RWPE1 (cell line): ENCODE data around the gene BAZ1A.
A peak's percentile ranks its signal among the peaks of the same experiment; 100 is the strongest.

Source experiments
- CTCF ChIA-PET: fragments of 350-600 bp; sonication (Branson Sonifier 250); formaldehyde crosslinking; extraction: SDS; loops from one replicate; lab custom pipeline; 2021; lab: Yijun Ruan, JAX
- POLR2A ChIA-PET: fragments of 400-600 bp; formaldehyde crosslinking; extraction: SDS; loops from one replicate; lab custom pipeline; 2020; ENCODE audit warnings: antibody characterized with exemption; ENCODE audit not compliant: low non-redundant PET; lab: Yijun Ruan, JAX
- DNase-seq: peaks from one replicate; pipeline ENCODE4 v3.0.0; 2012; ENCODE audit warnings: low spot score
- H3K27ac ChIP-seq: fragments of 450-650 bp; 2 replicates; pipeline ENCODE4 v1.5.1; 2017
- CTCF ChIP-seq: fragments of 450-650 bp; conservative IDR thresholded peaks from 2 replicates; pipeline ENCODE4 v1.5.1; 2017; ENCODE audit warnings: low read depth, mild to moderate bottlenecking

BAZ1A gene

GRCh38 chr14:34714320-34715126, 160.6 kb downstream of the BAZ1A start, which contains the start of gene CFL2:
Gene CFL2, minus strand, starts transcription at chr14:34714593. Its CDS starts 53 bp downstream, at chr14:34714540.
- peak within 1 kb of the TSS; percentile 89 for H3K27ac ChIP-seq
- TF ChIP-seq CTCF = no peak
- CTCF ChIA-PET = interaction anchor here (0.6 kb wide), 1 partner anchor 549 kb away, joined by 4 read pairs; no protein-coding TSS in a partner anchor
- POLR2A ChIA-PET = no interaction called here
- DNase-seq = peak; percentile 68

GRCh38 chr14:34713681-34714319, 161.4 kb downstream of the BAZ1A start:
- DNase-seq = peak; percentile 34
- ChIA-PET CTCF (no interaction called here), POLR2A (no interaction called here)
- peak overlapping the region; percentile 89 for H3K27ac ChIP-seq
- TF ChIP-seq CTCF = no peak

GRCh38 chr14:34713122-34713680, 162.0 kb downstream of the BAZ1A start:
- H3K27ac ChIP-seq = no peak overlapping the region
- CTCF ChIA-PET = no interaction called here
- no peak for DNase-seq
- POLR2A ChIA-PET = no interaction called here
- no peak for TF ChIP-seq CTCF

- CTCF ChIA-PET = interaction anchor here (0.6 to 1.1 kb wide), 2 partner anchors 11 to 38 kb away, joined by 3 to 4 read pairs; no protein-coding TSS in a partner anchor
- no peak overlapping the region for H3K27ac ChIP-seq
- POLR2A ChIA-PET = no interaction called here
- no peak for TF ChIP-seq CTCF
- no peak for DNase-seq
These were observed 163.1 kb downstream of the BAZ1A start for GRCh38 chr14:34711796-34712712.

GRCh38 chr14:34711169-34711568, 164.0 kb downstream of the BAZ1A start:
- ChIA-PET POLR2A (no interaction called here), CTCF (interaction anchor here (1.1 kb wide), 1 partner anchor 39 kb away, joined by 4 read pairs; no protein-coding TSS in a partner anchor)
- no peak for TF ChIP-seq CTCF
- peak; percentile 34 for DNase-seq
- H3K27ac ChIP-seq = no peak overlapping the region
